Transverse colon (tissue), 4 donors: ENCODE results near the gene MDFI. TPM values are rescaled to one million over a fixed set of nuclear protein-coding genes. Genes with fewer than 3 reads are reported as not detected.

Experiments
- DNase-seq: peaks from one replicate; pipeline ENCODE4 v3.0.0-alpha.2; 2019
- H3K27ac ChIP-seq, 4 donors: fragments of 200-600 bp; sonication (generic); 2 replicates each; pipeline ENCODE4 v1.5.1; 2016 to 2018; ENCODE audit warnings: inconsistent platforms in 4 of 4
- H3K27me3 ChIP-seq: fragments of 200-600 bp; sonication (generic); 2 replicates; pipeline ENCODE4 v1.5.1; 2017; ENCODE audit warnings: inconsistent platforms
- H3K36me3 ChIP-seq, 4 donors: fragments of 200-600 bp; sonication (generic); 2 replicates each; pipeline ENCODE4 v1.5.1; 2017 to 2019; ENCODE audit warnings: inconsistent platforms in 4 of 4
- H3K4me1 ChIP-seq, 4 donors: fragments of 200-600 bp; sonication (generic); 2 replicates each; pipeline ENCODE4 v1.5.1; 2017 to 2020; ENCODE audit warnings: inconsistent platforms in 4 of 4
- H3K4me3 ChIP-seq, 4 donors: fragments of 200-600 bp; sonication (generic); 1 replicate in 1 of 4; 2 replicates in 3 of 4; pipeline versions ENCODE4 v1.5.1 to v1.6.1; 2017 to 2019; ENCODE audit warnings: inconsistent platforms in 4 of 4
- H3K9me3 ChIP-seq, 2 donors: fragments of 200-600 bp; sonication (generic); 2 replicates each; pipeline ENCODE4 v1.5.1; 2017 to 2019; ENCODE audit warnings: inconsistent platforms in 2 of 2
- EP300 ChIP-seq: sonication (generic); formaldehyde crosslinking; IDR thresholded peaks from one replicate; pipeline ENCODE4 v1.6.1; 2017; ENCODE audit warnings: antibody characterized with exemption, low read depth
- POLR2A ChIP-seq: fragments of 450-650 bp; IDR thresholded peaks from one replicate; pipeline ENCODE4 v1.6.1; 2016; ENCODE audit warnings: antibody characterized with exemption, mild to moderate bottlenecking, moderate library complexity
- POLR2AphosphoS5 ChIP-seq, 3 donors: sonication (generic); formaldehyde crosslinking; IDR thresholded peaks; one replicate each; pipeline ENCODE4 v1.6.1; 2016; ENCODE audit warnings: antibody characterized with exemption in 3 of 3
- WGBS, 2 donors: methylation state at CpG; one replicate each; pipeline ENCODE4 v1.1.5; 2018; ENCODE audit warnings: low coverage in 1 of 2; 5-methylcytosine and 5-hydroxymethylcytosine counted together
- in situ Hi-C, 4 donors: fragments of 200-750 bp; cut with MboI; loops; one replicate each; pipeline versions ENCODE4 v1.15.0 to v1.15.1; 2017; ENCODE audit warnings: low sequenced_read_pairs in 3 of 4, low pct_ligation_motif_present in 1 of 4, low pct_unique_long_range_greater_than_20kb in 1 of 4
- intact Hi-C: fragments of 100-400 bp; cut with DNase I; formaldehyde crosslinking; loops from one replicate; pipeline ENCODE4 v1.15.1; 2023; ENCODE audit warnings: low total_unique reads
- total RNA-seq, 4 donors: library from RNA; depleted of rRNA; stranded (reverse); fragments of >200 nt; gene quantifications; one replicate each; pipeline ENCODE4 v1.1.0, GENCODE V29; 2016
- TF ChIP-seq, protein P1 (sequence below), 5 experiments: fragments of 200-600 bp in 3 of 5; fragments of 450-650 bp in 2 of 5; sonication (generic) in 3 of 5; IDR thresholded peaks; 1 replicate in 2 of 5; 2 replicates in 3 of 5; pipeline ENCODE4 v1.5.1; 2016 to 2017; ENCODE audit warnings: antibody characterized with exemption in 5 of 5, inconsistent platforms in 3 of 5, mild to moderate bottlenecking in 2 of 5, moderate library complexity in 1 of 5

MDFI gene
- total RNA-seq, 4 donors from 2014 or later = 2.1 to 2.2 TPM; not detected in 2

- peak; percentile 76 for DNase-seq
- intact Hi-C loops (loop anchor here (1.0 to 10.0 kb wide), 2 partner anchors 74 to 223 kb away; no protein-coding TSS in a partner anchor), in situ Hi-C loops (loop anchor here in 3 of 4 donors (5.0 to 25.0 kb wide), 5 partner anchors 83 to 325 kb away; no protein-coding TSS in a partner anchor)
- Histone ChIP-seq H3K36me3 (peaks cover 0 to 7% (median 0%) of the 10 kb centered on the region in 4 donors), H3K9me3 (no peaks in the 10 kb centered on the region), H3K27me3 (no peaks in the 10 kb centered on the region), H3K4me3 (no peak overlapping the region), H3K4me1 (peaks cover 5 to 17% (median 11%) of the 10 kb centered on the region in 4 donors), H3K27ac (peak overlapping the region in 2 of 4 donors; percentile 34 to 37)
- WGBS, 2 donors = 20 to 61% methylated on average over 1 to 9 of the region's 9 CpGs
- TF ChIP-seq POLR2AphosphoS5 (IDR thresholded peaks at IDR 0.05) (no peak), POLR2A (no peak), EP300 (no peak)
- TF ChIP-seq, protein P1, sequence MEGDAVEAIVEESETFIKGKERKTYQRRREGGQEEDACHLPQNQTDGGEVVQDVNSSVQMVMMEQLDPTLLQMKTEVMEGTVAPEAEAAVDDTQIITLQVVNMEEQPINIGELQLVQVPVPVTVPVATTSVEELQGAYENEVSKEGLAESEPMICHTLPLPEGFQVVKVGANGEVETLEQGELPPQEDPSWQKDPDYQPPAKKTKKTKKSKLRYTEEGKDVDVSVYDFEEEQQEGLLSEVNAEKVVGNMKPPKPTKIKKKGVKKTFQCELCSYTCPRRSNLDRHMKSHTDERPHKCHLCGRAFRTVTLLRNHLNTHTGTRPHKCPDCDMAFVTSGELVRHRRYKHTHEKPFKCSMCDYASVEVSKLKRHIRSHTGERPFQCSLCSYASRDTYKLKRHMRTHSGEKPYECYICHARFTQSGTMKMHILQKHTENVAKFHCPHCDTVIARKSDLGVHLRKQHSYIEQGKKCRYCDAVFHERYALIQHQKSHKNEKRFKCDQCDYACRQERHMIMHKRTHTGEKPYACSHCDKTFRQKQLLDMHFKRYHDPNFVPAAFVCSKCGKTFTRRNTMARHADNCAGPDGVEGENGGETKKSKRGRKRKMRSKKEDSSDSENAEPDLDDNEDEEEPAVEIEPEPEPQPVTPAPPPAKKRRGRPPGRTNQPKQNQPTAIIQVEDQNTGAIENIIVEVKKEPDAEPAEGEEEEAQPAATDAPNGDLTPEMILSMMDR (IDR thresholded peaks at IDR 0.05) = no peak
These were observed 49.4 kb downstream of the MDFI start for GRCh38 chr6:41687501-41688175.

DNA sequence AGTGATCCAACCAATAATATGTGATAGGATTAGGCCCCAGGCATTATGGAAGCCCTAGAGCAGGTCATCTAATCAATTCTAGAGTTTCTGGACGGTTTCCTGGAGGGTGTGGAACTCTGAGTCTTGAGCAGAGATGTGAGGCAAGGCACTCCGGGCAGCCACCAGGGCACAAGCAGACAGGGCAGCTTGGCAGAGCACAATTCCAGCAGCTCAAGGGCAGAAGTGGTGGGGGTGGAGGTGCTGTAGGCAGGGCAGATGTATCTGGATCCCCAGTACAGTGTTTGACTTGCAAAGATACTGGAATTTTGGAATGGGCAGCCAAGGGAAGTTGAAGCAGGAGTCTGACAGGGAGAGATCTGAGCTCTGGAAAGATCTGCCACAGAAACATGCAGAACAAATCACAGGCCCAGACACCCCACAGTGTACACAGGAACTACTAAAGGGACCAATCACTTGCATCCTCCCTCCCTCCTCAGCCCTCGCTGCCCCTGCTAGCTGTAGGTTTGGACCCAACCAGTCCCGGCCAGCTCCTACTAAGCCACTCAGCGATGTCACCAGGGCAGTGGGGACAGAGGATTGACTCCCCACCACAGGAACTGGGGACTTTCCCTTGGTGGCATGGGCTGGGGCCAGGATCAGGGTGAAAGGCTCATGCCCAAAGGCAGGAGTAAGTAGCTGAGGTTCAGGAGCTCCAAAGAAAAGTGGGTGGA, 50.1 kb downstream of the MDFI start:
- no peaks in the 10 kb centered on the region for H3K9me3 ChIP-seq
- TF ChIP-seq EP300 (no peak), POLR2AphosphoS5 (IDR thresholded peaks at IDR 0.05) (no peak), POLR2A (no peak)
- TF ChIP-seq, protein P1 (IDR thresholded peaks at IDR 0.05) = no peak
- H3K4me1 ChIP-seq = peaks cover under 1 to 9% (median 4%) of the 10 kb centered on the region in 4 donors
- H3K27ac ChIP-seq = no peak overlapping the region
- no peak overlapping the region for H3K4me3 ChIP-seq
- 78% methylated on average over 5 of the region's 5 CpGs; no CpG with 5 or more reads in 1 of the 2 donors for WGBS, 2 donors
- intact Hi-C loops = loop anchor here (10.0 kb wide), 1 partner anchor 224 kb away; no protein-coding TSS in a partner anchor
- H3K27me3 ChIP-seq = no peaks in the 10 kb centered on the region
- no peak for DNase-seq
- peaks cover 0 to 7% (median 0%) of the 10 kb centered on the region in 4 donors for H3K36me3 ChIP-seq
- in situ Hi-C loops = loop anchor here in 3 of 4 donors (5.0 to 25.0 kb wide), 5 partner anchors 84 to 326 kb away; no protein-coding TSS in a partner anchor

GRCh38 chr6:41689171-41690008, 51.1 kb downstream of the MDFI start:
- H3K27me3 ChIP-seq = no peaks in the 10 kb centered on the region
- in situ Hi-C loops (loop anchor here in 3 of 4 donors (5.0 to 25.0 kb wide), 5 partner anchors 85 to 327 kb away; no protein-coding TSS in a partner anchor), intact Hi-C loops (loop anchor here (10.0 kb wide), 1 partner anchor 225 kb away; no protein-coding TSS in a partner anchor)
- DNase-seq = no peak
- 64 to 93% methylated on average over 4 to 9 of the region's 9 CpGs for WGBS, 2 donors
- peaks cover 0 to 7% (median 0%) of the 10 kb centered on the region in 4 donors for H3K36me3 ChIP-seq
- no peak overlapping the region for H3K27ac ChIP-seq
- no peaks in the 10 kb centered on the region for H3K9me3 ChIP-seq
- H3K4me3 ChIP-seq = no peak overlapping the region
- TF ChIP-seq, protein P1 (IDR thresholded peaks at IDR 0.05) = no peak
- TF ChIP-seq EP300 (no peak), POLR2AphosphoS5 (IDR thresholded peaks at IDR 0.05) (no peak), POLR2A (no peak)
- H3K4me1 ChIP-seq = peaks cover 0 to 3% (median 3%) of the 10 kb centered on the region in 4 donors
